IMR-90 (cell line): ENCODE results near the gene SMAD2. TPM values are rescaled to one million over a fixed set of nuclear protein-coding genes. Genes with fewer than 3 reads are reported as not detected.

Experiments used
- ATAC-seq: fragments of 200-7000 bp; cut with Tn5 transposase; 2 replicates; pipeline ENCODE4 v1.9.1; 2020; ENCODE audit warnings: low read depth, mild to moderate bottlenecking, moderate library complexity
- BruUV-seq: library from RNA; stranded (reverse); fragments of 400-500 nt; replicated peaks from 2 replicates; lab custom pipeline; 2021; lab: Mats Ljungman, UMichigan
- CTCF ChIA-PET: fragments of 300-600 bp; formaldehyde crosslinking; extraction: SDS; loops from one replicate; lab custom pipeline; 2021; ENCODE audit warnings: antibody characterized with exemption; lab: Yijun Ruan, JAX
- POLR2A ChIA-PET: fragments of 300-600 bp; sonication (Branson Sonifier 250); formaldehyde crosslinking; loops from one replicate; lab custom pipeline; 2022; ENCODE audit warnings: antibody characterized with exemption; ENCODE audit not compliant: unreplicated experiment; lab: Charles Lee
- DNase-seq: peaks from one replicate; pipeline ENCODE4 v3.0.0; 2013
- H2AFZ ChIP-seq: replicated peaks from 2 replicates; pipeline ENCODE3; 2013; ENCODE audit warnings: low read length, mild to moderate bottlenecking; ENCODE audit not compliant: poor library complexity
- H2AK5ac ChIP-seq: 2 replicates; pipeline ENCODE4 v1.6.1; 2013; ENCODE audit warnings: low read depth, low read length, inconsistent platforms
- H2AK9ac ChIP-seq: replicated peaks from 2 replicates; pipeline ENCODE3; 2013; ENCODE audit warnings: mild to moderate bottlenecking, low read depth, low read length, moderate library complexity; ENCODE audit not compliant: poor library complexity
- H2BK120ac ChIP-seq: 2 replicates; pipeline ENCODE4 v1.6.1; 2013; ENCODE audit warnings: low read depth, low read length, inconsistent platforms
- H2BK15ac ChIP-seq: 3 replicates; pipeline ENCODE4 v1.6.1; 2013; ENCODE audit warnings: low read depth, low read length, inconsistent platforms
- H2BK20ac ChIP-seq: 2 replicates; pipeline ENCODE4 v1.6.1; 2013; ENCODE audit warnings: low read depth, mild to moderate bottlenecking, inconsistent platforms, low read length, moderate library complexity
- H2BK5ac ChIP-seq: 2 replicates; pipeline ENCODE4 v1.6.1; 2013; ENCODE audit warnings: mild to moderate bottlenecking, low read depth, low read length, inconsistent platforms; ENCODE audit not compliant: poor library complexity, severe bottlenecking
- H3K14ac ChIP-seq: replicated peaks from 2 replicates; pipeline ENCODE4 v1.6.1; 2013; ENCODE audit warnings: low read depth, low read length, inconsistent platforms
- H3K18ac ChIP-seq: 2 replicates; pipeline ENCODE4 v1.6.1; 2013; ENCODE audit warnings: low read depth, low read length, control low read depth
- H3K23ac ChIP-seq: 2 replicates; pipeline ENCODE4 v1.6.1; 2013; ENCODE audit warnings: low read depth, low read length, inconsistent platforms
- H3K27ac ChIP-seq: 2 replicates; pipeline ENCODE4 v1.5.1; 2013; ENCODE audit warnings: mild to moderate bottlenecking, control low read depth, low read length; ENCODE audit not compliant: insufficient read depth
- H3K27me3 ChIP-seq: 2 replicates; pipeline ENCODE4 v1.6.1; 2013; ENCODE audit warnings: low read length; ENCODE audit not compliant: control insufficient read depth, insufficient read depth
- H3K36me3 ChIP-seq: 2 replicates; pipeline ENCODE4 v1.6.1; 2013; ENCODE audit warnings: low read length, mixed read lengths; ENCODE audit not compliant: control insufficient read depth, insufficient read depth
- H3K4ac ChIP-seq: 2 replicates; pipeline ENCODE4 v1.6.1; 2013; ENCODE audit warnings: low read depth, low read length, inconsistent platforms
- H3K4me1 ChIP-seq: 2 replicates; pipeline ENCODE4 v1.6.1; 2013; ENCODE audit warnings: low read length, mixed read lengths; ENCODE audit not compliant: control insufficient read depth, insufficient read depth
- H3K4me2 ChIP-seq: 2 replicates; pipeline ENCODE4 v1.6.1; 2013; ENCODE audit warnings: low read depth, mild to moderate bottlenecking, control low read depth, low read length, moderate library complexity
- H3K4me3 ChIP-seq: 2 replicates; pipeline ENCODE4 v1.5.1; 2013; ENCODE audit warnings: low read depth, mild to moderate bottlenecking, control low read depth, low read length, moderate library complexity; ENCODE audit not compliant: insufficient read depth
- H3K56ac ChIP-seq: 2 replicates; pipeline ENCODE4 v1.6.1; 2013; ENCODE audit warnings: low read length, inconsistent platforms; ENCODE audit not compliant: insufficient read depth; ENCODE audit errors: extremely low read depth
- H3K79me1 ChIP-seq, 2 experiments: 2 replicates each; pipeline ENCODE4 v1.6.1; 2013; ENCODE audit warnings: low read length in 2 of 2, inconsistent platforms in 1 of 2, low read depth in 1 of 2
- H3K9ac ChIP-seq: 2 replicates; pipeline ENCODE4 v1.6.1; 2013; ENCODE audit warnings: low read depth, low read length, control low read depth
- H3K9me1 ChIP-seq: 2 replicates; pipeline ENCODE4 v1.6.1; 2013; ENCODE audit warnings: low read length, inconsistent platforms; ENCODE audit not compliant: insufficient read depth
- H3K9me3 ChIP-seq: 2 replicates; pipeline ENCODE4 v1.6.1; 2013; ENCODE audit warnings: low read length; ENCODE audit not compliant: control insufficient read depth, insufficient read depth
- H4K20me1 ChIP-seq: 2 replicates; pipeline ENCODE4 v1.6.1; 2013; ENCODE audit warnings: low read length, inconsistent platforms; ENCODE audit not compliant: insufficient read depth
- H4K5ac ChIP-seq: 2 replicates; pipeline ENCODE4 v1.6.1; 2013; ENCODE audit warnings: mild to moderate bottlenecking, low read depth, low read length, control low read depth
- H4K8ac ChIP-seq, 2 experiments: 2 replicates each; pipeline ENCODE4 v1.6.1; 2013; ENCODE audit warnings: low read depth in 2 of 2, low read length in 2 of 2, control low read depth in 1 of 2, inconsistent platforms in 1 of 2
- H4K91ac ChIP-seq: 2 replicates; pipeline ENCODE4 v1.6.1; 2013; ENCODE audit warnings: low read depth, low read length, inconsistent platforms; ENCODE audit not compliant: insufficient read depth
- BHLHE40 ChIP-seq: fragments of 150-350 bp; IDR thresholded peaks from 2 replicates; pipeline ENCODE4 v1.6.1; 2016; ENCODE audit warnings: mild to moderate bottlenecking, low read depth, low read length
- CEBPB ChIP-seq: IDR thresholded peaks from 2 replicates; pipeline ENCODE4 v1.6.1; 2012; ENCODE audit warnings: low read depth, low read length, improper control_type of control experiment
- CHD1 ChIP-seq: IDR thresholded peaks from 2 replicates; pipeline ENCODE4 v1.6.1; 2012; ENCODE audit warnings: low read depth, low read length, improper control_type of control experiment
- CTCF ChIP-seq: conservative IDR thresholded peaks from 2 replicates; pipeline ENCODE4 v1.5.1; 2012; ENCODE audit warnings: mild to moderate bottlenecking, low read depth, low read length, improper control_type of control experiment
- ELK1 ChIP-seq: fragments of 150-350 bp; IDR thresholded peaks from 2 replicates; pipeline ENCODE4 v1.6.1; 2016; ENCODE audit warnings: low read depth, mild to moderate bottlenecking, low read length, moderate library complexity, borderline replicate concordance
- FOS ChIP-seq: fragments of 150-350 bp; IDR thresholded peaks from 2 replicates; pipeline ENCODE4 v1.6.1; 2016; ENCODE audit warnings: low read depth, low read length
- MAFK ChIP-seq: IDR thresholded peaks from 2 replicates; pipeline ENCODE4 v1.6.1; 2012; ENCODE audit warnings: low read depth, low read length, improper control_type of control experiment
- MAZ ChIP-seq: IDR thresholded peaks from 2 replicates; pipeline ENCODE4 v1.6.1; 2012; ENCODE audit warnings: low read depth, mild to moderate bottlenecking, low read length, improper control_type of control experiment, moderate library complexity, borderline replicate concordance
- MXI1 ChIP-seq: IDR thresholded peaks from 2 replicates; pipeline ENCODE4 v1.6.1; 2012; ENCODE audit warnings: low read depth, mild to moderate bottlenecking, low read length, moderate library complexity, borderline replicate concordance
- NFE2L2 ChIP-seq: fragments of 150-350 bp; IDR thresholded peaks from 2 replicates; pipeline ENCODE4 v1.6.1; 2016; ENCODE audit warnings: low read depth, mild to moderate bottlenecking, low read length
- POLR2A ChIP-seq: IDR thresholded peaks from 2 replicates; pipeline ENCODE4 v1.6.1; 2012; ENCODE audit warnings: mild to moderate bottlenecking, low read depth, low read length
- RAD21 ChIP-seq: IDR thresholded peaks from 2 replicates; pipeline ENCODE4 v1.6.1; 2012; ENCODE audit warnings: low read length, improper control_type of control experiment
- RCOR1 ChIP-seq: IDR thresholded peaks from 2 replicates; pipeline ENCODE4 v1.6.1; 2012; ENCODE audit warnings: mild to moderate bottlenecking, low read length, improper control_type of control experiment; ENCODE audit not compliant: insufficient replicate concordance
- RFX5 ChIP-seq: IDR thresholded peaks from 2 replicates; pipeline ENCODE4 v1.8.0; 2012; ENCODE audit warnings: low read depth, mild to moderate bottlenecking, low read length, moderate library complexity
- SMC3 ChIP-seq: fragments of 150-350 bp; IDR thresholded peaks from 2 replicates; pipeline ENCODE4 v1.6.1; 2016; ENCODE audit warnings: low read depth, mild to moderate bottlenecking, antibody characterized with exemption, low read length, moderate library complexity
- USF2 ChIP-seq: fragments of 150-350 bp; IDR thresholded peaks from 2 replicates; pipeline ENCODE4 v1.6.1; 2017; ENCODE audit warnings: mild to moderate bottlenecking, antibody characterized with exemption, low read length, low read depth
- WGBS, 2 experiments: methylation state at CpG; one replicate each; pipeline versions ENCODE4 v1.1.5 to v1.1.7; 2013; ENCODE audit warnings: missing lambda C conversion rate in 2 of 2; ENCODE audit not compliant: insufficient read length in 1 of 2; ENCODE audit errors: extremely low coverage in 2 of 2; 5-methylcytosine and 5-hydroxymethylcytosine counted together
- dilution Hi-C: fragments of 300-500 bp; cut with HindIII; formaldehyde crosslinking; loops from one replicate; pipeline ENCODE4 v1.14.3; 2018; ENCODE audit warnings: low sequenced_read_pairs; ENCODE audit not compliant: unreplicated experiment
- in situ Hi-C: fragments of 300-500 bp; cut with MboI; formaldehyde crosslinking; loops from 3 replicates; pipeline ENCODE4 v1.14.3; 2019; ENCODE audit warnings: low sequenced_read_pairs, inconsistent platforms, mixed read lengths
- intact Hi-C: fragments of 100-400 bp; cut with micrococcal nuclease; formaldehyde crosslinking; loops from 2 replicates; pipeline ENCODE4 v1.10.0; 2022
- polyA plus RNA-seq, 3 experiments: library from polyadenylated mRNA; depleted of rRNA; stranded (reverse); fragments of >200 nt; gene quantifications; 2 replicates each; pipeline ENCODE4 v1.2.3, GENCODE V29; 2012; ENCODE audit warnings: low replicate concordance in 1 of 3
- total RNA-seq: library from RNA; depleted of rRNA; stranded (reverse); fragments of >200 nt; gene quantifications from 2 replicates; pipeline ENCODE4 v1.2.3, GENCODE V29; 2012

The SMAD2 gene
- total and polyA plus RNA-seq, 2 of the 4 experiments (the other 2 are of a cell fraction) = 41.7 to 171 TPM

- no peak for DNase-seq
These were observed 121.0 kb downstream of the SMAD2 start for GRCh38 chr18:47809420-47809819.

More at GRCh38 chr18:47809420-47809819, 121.0 kb downstream of the SMAD2 start:
- no peak overlapping the region for H3K56ac ChIP-seq
- POLR2A ChIA-PET = no interaction called here
- no peak overlapping the region for H2BK20ac ChIP-seq
- no CpG with 5 or more reads among the region's 3 CpGs for WGBS, 2 experiments
- TF ChIP-seq BHLHE40 (no peak), CTCF (no peak), POLR2A (no peak), CEBPB (no peak), NFE2L2 (no peak), CHD1 (no peak), SMC3 (no peak), MAFK (no peak), RFX5 (no peak), FOS (no peak), MAZ (no peak), ELK1 (no peak), MXI1 (no peak), RAD21 (no peak), RCOR1 (no peak), USF2 (no peak)
- dilution Hi-C loops (no loop called here), in situ Hi-C loops (no loop called here), intact Hi-C loops (no loop called here)
- no peaks in the 10 kb centered on the region for H3K9me3 ChIP-seq
- no peak overlapping the region for H3K23ac ChIP-seq
- no peak overlapping the region for H4K91ac ChIP-seq
- ATAC-seq = no peak
- H3K9ac ChIP-seq = no peak overlapping the region
- no peaks in the 10 kb centered on the region for H3K27me3 ChIP-seq
- no peak overlapping the region for H3K4me3 ChIP-seq
- no peak overlapping the region for H4K5ac ChIP-seq
- H3K4me1 ChIP-seq = no peaks in the 10 kb centered on the region
- H3K18ac ChIP-seq = no peak overlapping the region
- no peak overlapping the region for H2BK120ac ChIP-seq
- H3K4me2 ChIP-seq = no peak overlapping the region
- H2BK15ac ChIP-seq = no peak overlapping the region
- CTCF ChIA-PET = no interaction called here
- no peak overlapping the region for H2BK5ac ChIP-seq
- H3K9me1 ChIP-seq = no peaks in the 10 kb centered on the region
- no TSS peak for BruUV-seq
- no peaks in the 10 kb centered on the region for H4K20me1 ChIP-seq
- no peaks in the 10 kb centered on the region for H3K79me1 ChIP-seq
- no peak overlapping the region for H3K4ac ChIP-seq
- H2AK9ac ChIP-seq = no peak overlapping the region
- no peak overlapping the region for H2AFZ ChIP-seq
- H2AK5ac ChIP-seq = no peak overlapping the region
- no peak overlapping the region for H4K8ac ChIP-seq
- no peak overlapping the region for H3K14ac ChIP-seq
- no peak overlapping the region for H3K27ac ChIP-seq
- H3K36me3 ChIP-seq = no peaks in the 10 kb centered on the region
